LHCN-M2 (cell line): Measurements from ENCODE around the gene DYNC1LI2. TPM values are rescaled to one million over a fixed set of nuclear protein-coding genes. Genes with fewer than 3 reads are reported as not detected.
"Not testable (repeated sequence)": the region's sequence is repeated elsewhere in the genome, so short reads cannot be mapped to it uniquely, and the experiment has no call there.

Experiments
- DNase-seq: peaks from one replicate; pipeline ENCODE4 v3.0.0-alpha.2; 2012; ENCODE audit warnings: low read depth
- polyA plus RNA-seq: library from polyadenylated mRNA; unstranded; fragments of >200 nt; gene quantifications from one replicate; pipeline ENCODE4 v1.2.1, GENCODE V29; 2012; ENCODE audit warnings: missing spikeins
- total RNA-seq: library from RNA; depleted of rRNA; stranded (reverse); fragments of >200 nt; gene quantifications from 2 replicates; pipeline ENCODE4 v1.2.3, GENCODE V29; 2014; rRNA removed

DYNC1LI2 gene
- 110 and 117 TPM in 2 replicates for total RNA-seq
- polyA plus RNA-seq: 41.5 TPM

- DNase-seq: peak; percentile 64
Measured at GRCh38 chr16:66751303-66751991, at the start of gene DYNC1LI2. Gene DYNC1LI2 (minus strand): TSS chr16:66751609. CDS start chr16:66751591, 18 bp downstream.

DNA sequence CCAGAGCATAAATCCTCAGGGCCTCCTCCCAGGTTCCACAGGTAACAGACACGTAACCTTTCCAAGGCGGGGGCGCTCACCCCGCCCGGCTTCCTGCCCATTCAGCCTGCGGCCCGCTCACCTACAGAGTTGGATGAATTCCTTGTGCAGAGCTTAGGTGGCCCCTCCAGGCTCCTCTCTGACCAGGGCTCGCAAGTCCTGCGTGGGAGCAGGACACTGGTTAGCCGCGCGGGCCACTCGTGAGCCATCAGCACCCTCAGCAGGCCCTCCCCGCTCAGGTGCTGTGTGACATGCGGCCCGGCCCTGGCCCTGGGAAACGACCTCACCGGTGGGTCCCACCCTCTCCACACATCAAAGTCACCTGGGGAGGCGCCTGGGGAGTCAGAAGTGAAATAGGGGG lies 49.4 kb upstream of the DYNC1LI2 start:
- DNase-seq: no peak

DNA sequence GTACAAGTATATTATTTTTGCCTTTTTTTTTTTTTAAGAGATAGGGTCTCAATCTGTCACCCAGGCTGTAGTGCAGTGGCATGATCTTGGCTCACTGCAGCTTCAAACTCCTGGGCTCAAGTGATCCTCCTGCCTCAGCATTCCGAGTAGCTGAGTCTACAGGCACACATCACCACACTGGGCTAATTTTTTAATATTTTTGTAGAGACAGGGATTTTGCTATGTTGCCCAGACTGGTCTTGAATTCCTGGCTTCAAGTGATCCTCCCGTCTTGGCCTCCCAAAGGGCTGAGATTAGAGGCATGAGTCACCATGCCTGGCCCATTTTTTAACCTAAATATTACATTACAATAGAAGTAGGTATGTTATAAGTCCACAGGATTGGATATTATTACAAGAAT lies 46.8 kb upstream of the DYNC1LI2 start:
- DNase-seq: peak; percentile 5

- DNase-seq: not testable (repeated sequence)
Measured at GRCh38 chr16:66793984-66794383, 42.6 kb upstream of the DYNC1LI2 start.

DNA sequence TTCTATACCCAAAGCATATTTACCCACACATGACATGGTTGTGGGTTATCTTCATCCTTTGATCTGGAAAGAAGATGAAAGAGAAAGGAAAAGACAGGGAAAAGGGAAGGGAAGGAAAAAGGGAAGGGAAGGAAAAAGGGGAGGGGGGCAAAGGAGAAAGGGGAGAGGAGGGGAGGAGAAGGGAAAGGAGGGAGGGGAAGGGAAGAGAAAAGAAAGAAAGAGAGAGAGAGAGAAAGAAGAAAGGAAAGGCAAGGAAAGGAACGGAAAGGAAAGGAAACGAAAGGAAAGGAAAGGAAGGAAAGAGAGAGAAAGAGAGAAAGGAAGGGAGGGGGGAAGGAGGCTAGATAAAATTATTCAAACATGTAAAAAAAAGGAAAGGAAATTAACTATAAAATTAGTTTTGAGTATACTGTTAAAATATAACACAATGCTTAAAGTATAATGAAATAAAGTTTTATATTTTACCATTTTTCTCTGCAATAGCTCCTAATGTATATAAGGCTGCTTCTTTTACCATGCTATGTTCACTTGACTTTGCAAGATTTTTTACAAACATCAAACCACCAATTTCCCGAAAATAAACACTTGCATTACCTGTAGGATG lies 38.8 kb upstream of the DYNC1LI2 start:
- no peak for DNase-seq

GRCh38 chr16:66787427-66787826 lies 36.0 kb upstream of the DYNC1LI2 start:
- no peak for DNase-seq

DNA sequence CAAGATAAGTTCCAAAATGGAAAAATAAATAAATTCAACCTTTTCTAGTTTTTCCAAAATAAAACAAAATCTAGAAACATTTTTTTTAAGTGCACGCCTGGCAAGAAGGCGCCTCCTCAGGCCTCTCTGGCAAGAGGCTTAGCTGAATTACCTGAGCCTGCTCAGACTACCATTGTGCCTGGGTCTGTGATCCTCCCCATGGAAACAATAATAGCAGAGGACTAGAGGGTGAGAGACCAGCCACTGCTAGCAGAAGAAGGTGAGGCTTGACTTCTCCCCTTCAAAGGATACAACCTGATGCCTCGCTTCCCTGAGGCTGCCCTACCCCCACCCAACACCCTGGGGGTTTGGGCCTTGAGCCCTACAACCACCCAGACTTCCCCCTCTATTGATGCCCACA lies 35.1 kb upstream of the DYNC1LI2 start:
- DNase-seq: no peak

DNA sequence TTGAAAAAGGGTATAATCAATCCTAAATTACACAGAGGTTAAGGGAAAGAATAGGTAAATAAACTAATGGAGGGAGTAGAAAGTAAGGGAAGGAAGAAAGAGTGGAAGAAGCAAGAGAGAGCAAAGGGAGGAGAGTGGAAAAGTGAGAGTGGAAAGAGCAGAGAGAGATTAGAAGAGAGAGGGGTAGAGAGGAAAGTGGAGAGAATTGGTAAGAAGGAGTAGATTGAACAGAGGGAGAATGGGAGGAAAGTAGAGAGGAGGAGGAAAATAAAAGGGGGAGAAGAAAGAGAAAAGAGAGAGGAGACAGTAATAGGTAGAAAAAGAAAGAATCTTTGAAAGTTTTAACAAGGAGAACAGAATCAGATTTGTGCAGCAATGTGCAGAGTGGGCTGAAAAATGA lies 25.0 kb upstream of the DYNC1LI2 start:
- no peak for DNase-seq

DNA sequence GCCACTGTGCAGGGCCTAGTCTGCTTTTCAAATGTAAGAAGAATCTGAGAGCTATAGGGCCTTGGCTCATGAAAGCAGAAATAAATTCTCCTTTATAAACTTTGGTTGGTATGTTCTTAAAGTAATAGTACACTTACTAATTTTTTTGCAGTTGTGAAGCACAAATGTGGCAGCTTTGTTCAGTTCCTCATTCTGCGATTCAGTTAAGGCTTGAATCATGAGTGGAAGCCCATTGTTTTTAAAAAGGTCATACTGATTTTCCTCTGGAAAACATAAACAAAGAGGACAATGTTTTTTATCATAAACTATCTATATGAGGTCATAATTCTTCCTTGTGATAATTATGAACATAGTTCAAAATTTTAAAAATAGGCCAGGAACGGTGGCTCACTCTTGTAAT lies 23.6 kb upstream of the DYNC1LI2 start:
- no peak for DNase-seq

DNA sequence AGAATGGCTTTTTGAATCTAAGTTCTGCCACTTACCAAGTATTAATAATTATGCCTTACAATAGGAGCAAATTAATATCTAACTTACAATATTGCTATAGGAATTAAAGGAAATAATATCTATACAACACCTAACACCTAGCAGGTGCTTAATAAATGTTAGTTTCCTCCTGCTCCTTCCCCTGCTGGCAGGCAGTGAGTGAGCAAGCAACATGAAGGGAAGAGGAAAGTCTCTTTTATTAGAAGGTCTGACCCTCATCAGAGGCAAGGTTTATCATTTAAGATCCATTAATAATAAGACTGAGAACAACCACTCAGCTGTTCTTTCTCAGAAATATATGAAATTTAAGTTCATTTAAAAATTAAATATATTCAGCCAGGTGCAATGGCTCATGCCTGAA lies 6.7 kb upstream of the DYNC1LI2 start:
- no peak for DNase-seq

- DNase-seq: no peak
Measured at GRCh38 chr16:66754819-66755218, 3.4 kb upstream of the DYNC1LI2 start.

DNA sequence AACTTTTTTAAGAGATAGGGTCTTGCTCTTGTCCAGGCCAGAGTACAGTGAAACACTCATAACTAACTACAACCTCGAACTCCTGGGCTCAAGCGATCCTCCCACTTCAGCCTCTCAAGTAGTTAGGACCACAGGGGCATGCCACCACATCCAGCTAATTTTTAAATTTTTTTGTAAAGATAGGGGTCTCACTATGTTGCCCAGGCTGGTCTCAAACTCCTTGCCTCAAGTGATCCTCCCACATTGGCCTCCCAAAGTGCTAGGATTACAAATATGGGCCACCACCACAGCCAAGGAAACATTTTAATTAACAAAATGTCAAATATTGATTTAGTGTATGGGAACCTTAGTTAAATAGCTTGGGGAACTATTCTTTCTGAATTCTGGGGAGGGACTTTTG lies 2.8 kb upstream of the DYNC1LI2 start:
- DNase-seq: no peak

GRCh38 chr16:66752958-66753357 lies 1.5 kb upstream of the DYNC1LI2 start:
- DNase-seq: no peak

DNA sequence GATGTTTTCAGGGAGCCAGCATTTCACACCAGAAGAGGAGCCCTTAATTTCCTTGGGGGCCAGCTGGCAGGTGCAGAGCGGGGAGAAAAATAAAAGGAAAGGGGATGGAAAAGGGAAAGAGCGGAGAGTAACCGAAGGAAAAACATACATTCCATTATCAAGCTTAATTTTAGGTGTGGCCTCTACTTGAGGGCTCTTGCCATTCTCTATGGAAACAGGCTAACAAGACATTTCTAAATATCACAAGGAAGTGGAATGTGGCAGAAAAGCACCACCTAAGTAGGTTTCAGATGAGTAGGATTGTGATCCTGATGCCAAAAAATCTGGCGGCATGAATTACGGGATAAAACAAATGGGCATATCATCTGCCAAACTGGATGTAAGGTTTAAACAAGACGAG lies 970 bp upstream of the DYNC1LI2 start:
- DNase-seq: no peak

GRCh38 chr16:66751992-66752322 lies 548 bp upstream of the DYNC1LI2 start:
- DNase-seq: no peak

- peak; percentile 13 for DNase-seq
Measured at GRCh38 chr16:66751053-66751302, 431 bp downstream of the DYNC1LI2 start.

- no peak for DNase-seq
Measured at GRCh38 chr16:66750279-66751052, 943 bp downstream of the DYNC1LI2 start.

- DNase-seq: peak; percentile 55
Measured at GRCh38 chr16:66746682-66747081, 4.7 kb downstream of the DYNC1LI2 start.

GRCh38 chr16:66746048-66746447 lies 5.4 kb downstream of the DYNC1LI2 start:
- DNase-seq: no peak

DNA sequence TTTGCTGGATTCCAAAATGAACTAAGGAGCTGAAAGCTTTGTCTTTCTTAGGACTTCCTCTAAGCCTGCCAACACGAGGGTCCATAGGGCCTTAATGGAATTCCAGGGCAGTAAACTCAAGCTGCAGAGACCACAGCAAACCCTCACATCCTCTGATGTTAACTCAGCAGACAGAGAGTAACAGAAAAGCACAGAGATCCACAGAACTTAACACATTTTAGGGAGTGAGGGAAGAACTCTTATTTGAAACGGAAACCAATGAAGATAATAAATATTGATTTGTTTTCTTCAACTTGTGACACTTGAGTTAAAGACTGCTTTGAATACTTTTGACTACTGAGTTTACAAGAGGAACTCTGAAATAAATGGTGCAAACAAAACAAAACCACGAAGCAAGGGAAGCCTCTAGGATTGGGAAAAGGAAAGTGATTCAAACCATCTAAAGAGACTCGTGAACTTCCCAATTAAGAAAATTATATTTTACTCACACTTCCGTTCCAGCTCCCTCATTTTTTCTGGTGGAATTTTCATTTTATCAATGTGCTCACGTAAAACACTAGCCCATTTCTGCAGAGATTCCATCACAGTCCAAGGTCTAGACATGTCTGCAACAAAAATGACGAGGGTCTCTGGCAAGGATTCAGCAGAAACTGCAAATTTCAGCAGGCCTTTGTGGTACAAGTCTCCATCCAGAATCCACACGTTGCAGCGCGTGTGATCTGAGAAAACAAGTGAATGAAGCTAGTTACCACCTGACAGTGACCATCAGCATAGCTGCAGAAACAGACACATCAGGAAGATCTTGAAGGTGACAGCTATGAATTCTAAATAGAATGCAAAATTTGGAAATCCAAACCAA lies 9.2 kb downstream of the DYNC1LI2 start:
- DNase-seq: no peak

DNA sequence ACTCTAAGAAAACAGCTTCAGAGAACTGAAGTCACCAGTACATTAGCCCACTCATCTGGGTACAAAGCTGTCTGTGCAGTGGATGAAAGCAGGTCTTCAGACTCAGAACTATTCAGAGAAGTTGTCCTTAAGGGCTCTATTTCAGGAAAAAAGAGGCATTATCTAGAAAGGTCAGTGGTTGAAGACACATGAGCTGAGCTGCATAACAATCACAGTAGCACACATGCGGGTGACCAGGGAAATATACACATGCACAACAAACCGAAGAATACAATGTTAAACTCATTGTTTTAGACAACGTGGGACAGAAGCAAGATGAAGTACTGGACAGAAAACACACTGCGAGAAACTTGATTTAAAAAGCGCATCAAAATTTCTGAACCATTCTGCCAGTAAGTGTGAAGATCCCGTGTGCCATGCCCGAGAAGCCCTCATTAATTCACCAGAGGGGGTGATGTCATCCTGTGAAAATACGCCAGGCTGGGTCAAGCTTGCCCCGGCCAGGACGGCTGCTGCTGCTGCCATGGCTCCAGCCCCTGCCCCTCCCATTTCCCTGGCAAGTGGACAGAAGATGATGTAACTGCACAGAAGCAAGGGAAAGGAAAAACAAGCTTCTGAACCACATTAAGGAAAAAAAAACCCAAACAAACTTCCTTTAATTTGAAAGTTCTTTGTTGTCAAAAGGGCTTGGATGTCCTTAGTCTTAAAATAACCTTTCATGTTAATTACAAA lies 10.1 kb downstream of the DYNC1LI2 start:
- peak; percentile 90 for DNase-seq
